ENCODE data around the gene FBXL12. TPM values are rescaled to one million over a fixed set of nuclear protein-coding genes. Genes with fewer than 3 reads are reported as not detected.
"Not testable (repeated sequence)": the region's sequence is repeated elsewhere in the genome, so short reads cannot be mapped to it uniquely, and the experiment has no call there.

Gene FBXL12
- total and polyA plus RNA-seq, 5 donors from 2014 or later = 7.8 to 34.8 (median 9.7) TPM

DNA sequence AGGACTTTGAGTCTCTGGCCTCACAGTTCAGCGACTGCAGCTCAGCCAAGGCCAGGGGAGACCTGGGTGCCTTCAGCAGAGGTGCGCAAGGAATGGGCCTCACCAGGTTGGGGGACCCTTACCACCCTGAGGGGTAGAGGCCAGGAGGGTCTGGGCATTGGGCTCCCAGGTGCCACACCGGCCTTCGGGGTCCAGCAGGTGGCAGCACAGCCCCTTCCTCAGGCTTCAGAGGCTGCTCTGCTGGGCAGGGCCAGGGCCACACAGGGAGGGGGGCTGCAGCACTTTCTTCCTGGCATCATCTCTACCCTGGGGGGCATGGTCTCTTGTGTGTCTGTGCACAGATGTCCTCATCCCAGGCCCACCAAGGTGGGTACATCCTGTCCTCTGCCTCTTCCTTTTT is 29.2 kb upstream of the FBXL12 start:
- Histone ChIP-seq H3K4me1 (ENCODE audit: control insufficient read depth, insufficient read depth, low read length, poor library complexity, severe bottlenecking) (peaks cover 10% of the 10 kb centered on the region), H3K27me3 (ENCODE audit: control insufficient read depth, insufficient read depth, low read length) (no peaks in the 10 kb centered on the region), H3K36me3 (ENCODE audit: control insufficient read depth, insufficient read depth, low read length) (peaks cover 46% of the 10 kb centered on the region), H3K4me3 (ENCODE audit: low read depth, low read length) (no peak overlapping the region), H3K9me3 (ENCODE audit: control insufficient read depth in 2 of 2, low read length in 2 of 2) (no peaks in the 10 kb centered on the region), H3K27ac (ENCODE audit: insufficient read depth, low read length, poor library complexity, severe bottlenecking) (no peak overlapping the region)
- Mint-ChIP-seq H3K9me3 (peaks cover 0 to 2% (median 0%) of the 10 kb centered on the region in 7 donors), H3K36me3 (peaks cover 29% of the 10 kb centered on the region), H3K27ac (peak overlapping the region in 1 of 3 donors; percentile 15), H3K4me3 (no peak overlapping the region), H3K4me1 (peaks cover 0 to 42% (median 18%) of the 10 kb centered on the region in 4 donors), H3K27me3 (no peaks in the 10 kb centered on the region)
- peak in 1 of 2 donors; percentile 61 for ATAC-seq (ENCODE audit: low read depth in 2 of 2)
- peak in 1 of 3 donors; percentile 20 for DNase-seq

DNA sequence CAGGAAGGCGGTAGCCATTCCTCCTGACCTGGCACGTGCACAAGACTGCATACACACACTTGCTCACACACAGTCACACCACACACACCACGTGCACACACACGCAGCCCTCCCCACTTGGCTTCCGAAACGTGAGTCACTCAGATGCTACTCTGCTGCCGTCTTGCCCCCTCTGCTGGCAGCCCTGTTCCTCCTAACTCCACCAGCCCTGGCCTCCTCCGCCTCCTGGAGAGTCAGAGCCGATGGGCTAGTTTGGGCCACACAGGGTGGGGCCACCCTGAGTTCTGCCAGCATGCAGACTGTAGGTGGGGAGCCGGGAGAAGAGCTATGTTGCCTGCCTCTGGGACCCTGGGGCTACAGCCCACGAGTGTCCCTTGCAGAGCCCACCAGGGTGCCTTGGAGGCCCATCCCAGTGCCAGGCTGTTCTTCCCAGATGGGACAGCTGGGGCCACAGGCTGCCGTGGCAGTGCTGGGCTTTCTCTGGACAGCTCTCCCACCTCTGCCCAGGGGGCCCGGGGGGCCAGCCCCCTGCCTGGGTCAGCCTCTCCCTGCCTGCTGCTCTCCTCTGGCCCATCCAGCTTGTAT is 28.3 kb upstream of the FBXL12 start:
- H3K4me1 ChIP-seq (ENCODE audit: control insufficient read depth, insufficient read depth, low read length, poor library complexity, severe bottlenecking) = peaks cover 10% of the 10 kb centered on the region
- Mint-ChIP-seq H3K36me3 (peaks cover 27% of the 10 kb centered on the region), H3K27ac (peak overlapping the region in 2 of 3 donors; percentile 15 to 36), H3K4me1 (peaks cover 0 to 36% (median 11%) of the 10 kb centered on the region in 4 donors), H3K4me3 (no peak overlapping the region), H3K9me3 (peaks cover 0 to 2% (median 0%) of the 10 kb centered on the region in 7 donors), H3K27me3 (no peaks in the 10 kb centered on the region)
- no peaks in the 10 kb centered on the region for H3K9me3 ChIP-seq (ENCODE audit: control insufficient read depth in 2 of 2, low read length in 2 of 2)
- peaks cover 55% of the 10 kb centered on the region for H3K36me3 ChIP-seq (ENCODE audit: control insufficient read depth, insufficient read depth, low read length)
- peak in 1 of 3 donors; percentile 52 for DNase-seq
- no peak overlapping the region for H3K4me3 ChIP-seq (ENCODE audit: low read depth, low read length)
- no peaks in the 10 kb centered on the region for H3K27me3 ChIP-seq (ENCODE audit: control insufficient read depth, insufficient read depth, low read length)
- ATAC-seq (ENCODE audit: low read depth in 2 of 2) = peak in 1 of 2 donors; percentile 40
- H3K27ac ChIP-seq (ENCODE audit: insufficient read depth, low read length, poor library complexity, severe bottlenecking) = no peak overlapping the region

DNA sequence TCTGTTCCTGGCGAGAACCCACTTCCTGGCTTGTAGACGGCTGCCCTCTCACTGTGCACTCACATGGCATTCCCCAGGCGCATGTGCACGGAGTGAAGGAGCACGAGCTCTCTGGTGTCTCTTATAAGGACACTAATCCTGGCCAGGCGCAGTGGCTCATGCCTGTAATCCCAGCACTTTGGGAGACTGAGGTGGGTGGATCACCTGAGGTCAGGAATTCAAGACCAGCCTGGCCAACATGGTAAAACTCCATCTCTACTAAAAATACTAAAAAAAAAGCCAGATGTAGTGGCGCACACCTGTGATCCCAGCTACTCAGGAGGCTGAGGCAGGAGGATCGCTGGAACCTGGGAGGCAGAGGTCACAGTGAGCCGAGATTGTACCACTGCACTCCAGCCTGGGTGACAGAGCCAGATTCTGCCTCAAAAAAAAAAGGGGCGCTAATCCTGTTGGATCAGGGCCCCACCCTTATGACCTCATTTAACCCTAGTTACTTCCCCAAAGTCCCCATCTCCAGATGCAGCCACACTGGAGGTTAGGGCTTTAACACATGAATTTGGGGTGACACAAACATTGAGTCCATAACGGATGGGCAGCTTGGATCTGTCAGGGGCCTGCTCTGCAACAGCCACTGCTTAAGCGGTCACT is 24.9 kb upstream of the FBXL12 start:
- not testable (repeated sequence) for ATAC-seq (ENCODE audit: low read depth in 2 of 2); H3K27ac ChIP-seq (ENCODE audit: insufficient read depth, low read length, poor library complexity, severe bottlenecking); DNase-seq; H3K27me3 ChIP-seq (ENCODE audit: control insufficient read depth, insufficient read depth, low read length); H3K4me3 Mint-ChIP-seq; H3K4me1 ChIP-seq (ENCODE audit: control insufficient read depth, insufficient read depth, low read length, poor library complexity, severe bottlenecking); H3K27me3 Mint-ChIP-seq; H3K9me3 ChIP-seq (ENCODE audit: control insufficient read depth in 2 of 2, low read length in 2 of 2); H3K4me3 ChIP-seq (ENCODE audit: low read depth, low read length); H3K9me3 Mint-ChIP-seq
- Mint-ChIP-seq H3K27ac (peak overlapping the region in 1 of 3 donors; percentile 23), H3K4me1 (peaks cover 0 to 43% (median 12%) of the 10 kb centered on the region in 4 donors), H3K36me3 (peaks cover 42% of the 10 kb centered on the region)
- H3K36me3 ChIP-seq (ENCODE audit: control insufficient read depth, insufficient read depth, low read length) = peaks cover 87% of the 10 kb centered on the region

DNA sequence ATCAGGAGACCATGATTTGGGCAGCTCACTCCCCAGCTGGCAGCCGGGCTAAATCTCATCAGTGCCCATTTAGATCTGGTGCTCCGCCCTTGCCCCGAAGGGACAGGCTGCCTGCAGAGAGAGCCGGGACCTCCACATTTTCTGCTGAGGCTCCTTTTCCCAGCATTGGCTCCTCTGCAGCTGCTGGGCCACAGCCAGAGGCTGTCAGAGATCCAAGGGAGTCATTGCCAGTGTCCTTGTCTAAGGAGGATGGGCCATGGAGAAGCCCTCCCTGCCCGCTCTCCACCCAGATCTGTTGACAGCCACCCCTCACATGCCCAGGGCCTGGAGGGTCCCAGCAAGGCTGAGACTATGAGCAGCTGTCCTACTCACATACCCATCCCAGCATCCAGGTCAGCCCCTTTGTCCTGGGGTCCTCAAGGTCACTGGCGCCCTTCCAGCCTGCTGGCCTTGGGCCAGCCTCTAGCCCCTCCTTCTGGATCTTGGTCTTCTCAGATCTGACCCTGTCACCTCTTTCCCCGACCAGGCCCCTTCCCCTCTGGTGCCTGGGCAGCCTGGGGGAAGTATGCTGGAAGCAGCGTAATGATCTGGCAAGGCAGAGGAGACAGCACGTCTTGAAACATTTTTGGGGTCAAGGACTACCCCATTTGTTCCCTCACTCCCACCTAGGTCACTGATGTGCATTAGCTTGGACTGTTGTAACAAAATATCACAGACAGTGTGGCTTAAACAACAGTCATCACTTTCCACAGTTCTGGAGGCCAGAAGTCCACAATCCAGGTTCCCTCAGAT is 24.2 kb upstream of the FBXL12 start:
- no peak overlapping the region for H3K4me3 Mint-ChIP-seq
- peaks cover 0 to 42% (median 12%) of the 10 kb centered on the region in 4 donors for H3K4me1 Mint-ChIP-seq
- no peak overlapping the region for H3K27ac Mint-ChIP-seq
- Histone ChIP-seq H3K27me3 (ENCODE audit: control insufficient read depth, insufficient read depth, low read length) (no peaks in the 10 kb centered on the region), H3K9me3 (ENCODE audit: control insufficient read depth in 2 of 2, low read length in 2 of 2) (no peaks in the 10 kb centered on the region), H3K4me3 (ENCODE audit: low read depth, low read length) (no peak overlapping the region), H3K27ac (ENCODE audit: insufficient read depth, low read length, poor library complexity, severe bottlenecking) (no peak overlapping the region), H3K36me3 (ENCODE audit: control insufficient read depth, insufficient read depth, low read length) (peaks cover 88% of the 10 kb centered on the region), H3K4me1 (ENCODE audit: control insufficient read depth, insufficient read depth, low read length, poor library complexity, severe bottlenecking) (peaks cover 6% of the 10 kb centered on the region)
- no peak for ATAC-seq (ENCODE audit: low read depth in 2 of 2)
- DNase-seq = no peak
- no peaks in the 10 kb centered on the region for H3K27me3 Mint-ChIP-seq
- H3K36me3 Mint-ChIP-seq = peaks cover 43% of the 10 kb centered on the region
- peaks cover 0 to 2% (median 0%) of the 10 kb centered on the region in 7 donors for H3K9me3 Mint-ChIP-seq

DNA sequence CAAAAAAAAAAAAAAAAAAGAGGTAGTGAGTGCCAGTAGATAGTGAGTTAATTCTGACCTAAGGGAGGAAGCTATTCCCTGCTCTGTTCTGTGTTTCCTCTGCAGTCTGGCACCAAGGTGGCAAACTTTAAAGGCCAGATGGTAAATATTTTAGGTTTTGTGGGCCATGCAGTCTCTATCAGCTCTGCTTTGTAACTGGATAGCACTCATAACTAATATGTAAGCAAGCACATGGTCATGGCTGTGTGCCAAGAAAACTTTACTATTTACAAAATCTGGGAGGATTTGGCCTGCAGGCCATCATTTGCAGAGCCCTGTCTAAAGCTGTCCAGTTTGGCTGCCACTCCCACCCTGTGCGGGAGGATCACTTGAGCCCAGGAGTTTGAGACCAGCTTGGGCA is 20.5 kb upstream of the FBXL12 start:
- Histone ChIP-seq H3K27ac (ENCODE audit: insufficient read depth, low read length, poor library complexity, severe bottlenecking) (no peak overlapping the region), H3K4me3 (ENCODE audit: low read depth, low read length) (no peak overlapping the region), H3K9me3 (ENCODE audit: control insufficient read depth in 2 of 2, low read length in 2 of 2) (no peaks in the 10 kb centered on the region), H3K36me3 (ENCODE audit: control insufficient read depth, insufficient read depth, low read length) (peaks cover 69% of the 10 kb centered on the region), H3K27me3 (ENCODE audit: control insufficient read depth, insufficient read depth, low read length) (no peaks in the 10 kb centered on the region), H3K4me1 (ENCODE audit: control insufficient read depth, insufficient read depth, low read length, poor library complexity, severe bottlenecking) (peaks cover 18% of the 10 kb centered on the region)
- H3K27me3 Mint-ChIP-seq = no peaks in the 10 kb centered on the region
- H3K27ac Mint-ChIP-seq = no peak overlapping the region
- peaks cover 32% of the 10 kb centered on the region for H3K36me3 Mint-ChIP-seq
- H3K4me1 Mint-ChIP-seq = peaks cover 5 to 43% (median 19%) of the 10 kb centered on the region in 4 donors
- H3K9me3 Mint-ChIP-seq = peaks cover 0 to 2% (median 0%) of the 10 kb centered on the region in 7 donors
- ATAC-seq (ENCODE audit: low read depth in 2 of 2) (no peak), DNase-seq (no peak)
- H3K4me3 Mint-ChIP-seq = peak overlapping the region in 2 of 4 donors; percentile 50 to 74

DNA sequence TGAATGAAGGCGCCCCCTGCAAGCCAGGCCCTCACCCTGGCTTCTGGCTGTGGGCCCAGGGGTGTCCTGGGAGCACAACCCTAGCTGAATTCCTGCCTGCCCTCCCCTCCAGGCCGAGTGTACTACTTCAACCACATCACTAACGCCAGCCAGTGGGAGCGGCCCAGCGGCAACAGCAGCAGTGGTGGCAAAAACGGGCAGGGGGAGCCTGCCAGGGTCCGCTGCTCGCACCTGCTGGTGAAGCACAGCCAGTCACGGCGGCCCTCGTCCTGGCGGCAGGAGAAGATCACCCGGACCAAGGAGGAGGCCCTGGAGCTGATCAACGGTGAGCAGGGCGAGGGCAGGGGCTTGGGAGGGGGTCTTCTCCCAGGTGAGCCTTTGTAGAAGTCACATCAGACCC is 19.4 kb upstream of the FBXL12 start:
- no peaks in the 10 kb centered on the region for H3K9me3 ChIP-seq (ENCODE audit: control insufficient read depth in 2 of 2, low read length in 2 of 2)
- no peak for ATAC-seq (ENCODE audit: low read depth in 2 of 2)
- H3K4me3 ChIP-seq (ENCODE audit: low read depth, low read length) = no peak overlapping the region
- no peak overlapping the region for H3K27ac ChIP-seq (ENCODE audit: insufficient read depth, low read length, poor library complexity, severe bottlenecking)
- Mint-ChIP-seq H3K27me3 (no peaks in the 10 kb centered on the region), H3K4me1 (peaks cover 5 to 42% (median 19%) of the 10 kb centered on the region in 4 donors), H3K36me3 (peaks cover 25% of the 10 kb centered on the region), H3K9me3 (peaks cover 0 to 2% (median 0%) of the 10 kb centered on the region in 7 donors), H3K4me3 (peak overlapping the region in 1 of 4 donors; percentile 69), H3K27ac (peak overlapping the region in 1 of 3 donors; percentile 20)
- no peak for DNase-seq
- H3K27me3 ChIP-seq (ENCODE audit: control insufficient read depth, insufficient read depth, low read length) = no peaks in the 10 kb centered on the region
- H3K4me1 ChIP-seq (ENCODE audit: control insufficient read depth, insufficient read depth, low read length, poor library complexity, severe bottlenecking) = peaks cover 19% of the 10 kb centered on the region
- peaks cover 58% of the 10 kb centered on the region for H3K36me3 ChIP-seq (ENCODE audit: control insufficient read depth, insufficient read depth, low read length)

DNA sequence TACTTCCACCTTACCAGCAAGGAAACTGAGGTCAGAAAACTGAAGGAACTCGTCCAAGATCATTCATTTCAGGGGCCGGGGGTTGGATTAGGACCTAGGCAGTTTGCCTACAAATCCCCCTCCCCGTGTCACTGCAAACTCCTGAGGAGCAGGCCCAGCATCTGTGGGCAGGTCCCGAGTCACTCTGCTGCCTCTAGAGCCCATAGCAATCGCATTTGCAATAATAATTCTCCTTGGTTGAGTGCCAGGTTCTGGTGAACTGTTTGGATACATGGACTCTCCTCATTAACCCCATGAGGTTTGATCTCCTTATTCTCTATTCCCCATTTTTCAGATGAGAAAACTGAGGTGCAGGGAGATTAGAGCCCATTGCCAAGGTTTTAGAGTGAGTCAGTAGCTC is 17.1 kb upstream of the FBXL12 start:
- Histone ChIP-seq H3K36me3 (ENCODE audit: control insufficient read depth, insufficient read depth, low read length) (peaks cover 37% of the 10 kb centered on the region), H3K27ac (ENCODE audit: insufficient read depth, low read length, poor library complexity, severe bottlenecking) (peak overlapping the region; percentile 63), H3K27me3 (ENCODE audit: control insufficient read depth, insufficient read depth, low read length) (no peaks in the 10 kb centered on the region), H3K9me3 (ENCODE audit: control insufficient read depth in 2 of 2, low read length in 2 of 2) (no peaks in the 10 kb centered on the region), H3K4me1 (ENCODE audit: control insufficient read depth, insufficient read depth, low read length, poor library complexity, severe bottlenecking) (peaks cover 19% of the 10 kb centered on the region), H3K4me3 (ENCODE audit: low read depth, low read length) (peak overlapping the region; percentile 77)
- Mint-ChIP-seq H3K4me3 (peak overlapping the region; percentile 79 to 98 (median 93)), H3K27me3 (no peaks in the 10 kb centered on the region), H3K27ac (peak overlapping the region in 2 of 3 donors; percentile 73 to 85), H3K36me3 (peaks cover 10% of the 10 kb centered on the region), H3K9me3 (no peaks in the 10 kb centered on the region), H3K4me1 (peaks cover 5 to 34% (median 16%) of the 10 kb centered on the region in 4 donors)
- DNase-seq (no peak), ATAC-seq (ENCODE audit: low read depth in 2 of 2) (no peak)
